ENCODE data around the gene DYSF.

GRCh38 chr2:71620851-71621251, 167.5 kb downstream of the DYSF start:
- TF ChIP-seq EZH2 (IDR thresholded peaks at IDR 0.05): no peak
- TF ChIP-seq POLR2AphosphoS5 (IDR thresholded peaks at IDR 0.05; ENCODE audit: borderline replicate concordance, low read depth, low read length): no peak

Measured in SK-N-MC (cell line).